HepG2 (cell line): ENCODE data around the gene KIF3C. TPM values are rescaled to one million over a fixed set of nuclear protein-coding genes. Genes with fewer than 3 reads are reported as not detected.

Experiments used
- ATAC-seq: fragments of 200-7000 bp; cut with Tn5 transposase; 3 replicates; pipeline ENCODE4 v1.9.1; 2020; ENCODE audit warnings: mild to moderate bottlenecking, moderate library complexity
- BruUV-seq: library from RNA; stranded (reverse); fragments of 400-500 nt; replicated peaks from 2 replicates; lab custom pipeline; 2021; lab: Mats Ljungman, UMichigan
- CTCF ChIA-PET: fragments of 300-600 bp; formaldehyde crosslinking; extraction: SDS; loops from one replicate; lab custom pipeline; 2021; ENCODE audit warnings: low total read pairs, inconsistent platforms, low intra/inter-chr PET ratio; lab: Yijun Ruan, JAX
- POLR2A ChIA-PET: fragments of 350-600 bp; sonication (Branson Sonifier 250); formaldehyde crosslinking; loops from one replicate; lab custom pipeline; 2020; ENCODE audit warnings: antibody characterized with exemption, inconsistent platforms; lab: Yijun Ruan, JAX
- DNase-seq: peaks from one replicate; pipeline ENCODE4 v3.0.0-alpha.2; 2015; ENCODE audit warnings: low spot score
- FAIRE-seq: peaks from 3 replicates; lab custom pipeline; 2011; peaks lifted over from hg19 to GRCh38; lab: Jason Lieb, UNC
- H2AFZ ChIP-seq: one replicate; pipeline ENCODE4 v1.6.1; 2011; ENCODE audit warnings: low read length, inconsistent platforms
- H3K27ac ChIP-seq: fragments of 300-600 bp; 3 replicates; pipeline ENCODE4 v1.8.0; 2011; ENCODE audit warnings: mixed run types, mild to moderate bottlenecking, mixed read lengths, low read length, inconsistent platforms; ENCODE audit not compliant: insufficient read depth; ENCODE audit errors: extremely low read length
- H3K27me3 ChIP-seq, 2 experiments: fragments of 200-600 bp in 1 of 2; 2 replicates in 1 of 2; 3 replicates in 1 of 2; pipeline versions ENCODE4 v1.6.0 to v1.8.0; 2011; ENCODE audit warnings: low read length in 2 of 2, mild to moderate bottlenecking in 2 of 2, moderate library complexity in 2 of 2, inconsistent platforms in 1 of 2; ENCODE audit not compliant: insufficient read depth in 2 of 2, control insufficient read depth in 1 of 2
- H3K36me3 ChIP-seq, 2 experiments: fragments of 200-600 bp in 1 of 2; replicated peaks in 1 of 2; 2 replicates in 1 of 2; 3 replicates in 1 of 2; pipeline versions ENCODE4 v1.5.1 to v1.8.0; 2011; ENCODE audit warnings: low read length in 2 of 2, inconsistent platforms in 1 of 2; ENCODE audit not compliant: insufficient read depth in 2 of 2, control insufficient read depth in 1 of 2
- H3K4me1 ChIP-seq: 2 replicates; pipeline ENCODE4 v1.5.1; 2012; ENCODE audit warnings: low read length, inconsistent platforms; ENCODE audit not compliant: insufficient read depth
- H3K4me2 ChIP-seq: 2 replicates; pipeline ENCODE4 v1.6.0; 2011; ENCODE audit warnings: low read depth, low read length, inconsistent platforms
- H3K4me3 ChIP-seq, 3 experiments: fragments of 200-600 bp in 1 of 3; sonication (generic), shearing (Covaris generic) in 1 of 3; replicated peaks in 1 of 3; 2 replicates each; pipeline ENCODE4 v1.5.1; 2011 to 2016; ENCODE audit warnings: low read length in 3 of 3, inconsistent platforms in 2 of 3, low read depth in 2 of 3, mild to moderate bottlenecking in 2 of 3, control low read depth in 1 of 3, mixed read lengths in 1 of 3; ENCODE audit not compliant: insufficient read depth in 1 of 3
- H3K79me2 ChIP-seq: one replicate; pipeline ENCODE4 v1.6.1; 2011; ENCODE audit warnings: low read length, inconsistent platforms; ENCODE audit not compliant: insufficient read depth
- H3K9ac ChIP-seq: 2 replicates; pipeline ENCODE4 v1.6.0; 2011; ENCODE audit warnings: mild to moderate bottlenecking, low read depth, low read length, inconsistent platforms; ENCODE audit not compliant: insufficient read depth
- H3K9me3 ChIP-seq: 2 replicates; pipeline ENCODE4 v1.5.1; 2012; ENCODE audit warnings: mild to moderate bottlenecking, low read length
- H4K20me1 ChIP-seq: 2 replicates; pipeline ENCODE4 v1.6.0; 2011; ENCODE audit warnings: inconsistent platforms, mild to moderate bottlenecking, low read length, moderate library complexity; ENCODE audit not compliant: insufficient read depth
- BRF2 ChIP-seq: sonication (generic); formaldehyde crosslinking; IDR thresholded peaks from 2 replicates; pipeline ENCODE4 v1.8.1; 2022; ENCODE audit warnings: mild to moderate bottlenecking, missing genetic modification reagents
- ETV5 ChIP-seq: IDR thresholded peaks from 2 replicates; pipeline ENCODE4 v1.6.1; 2018; ENCODE audit warnings: missing biosample characterization, missing genetic modification reagents, inconsistent platforms, borderline replicate concordance
- FLYWCH1 ChIP-seq: sonication (generic); formaldehyde crosslinking; IDR thresholded peaks from 2 replicates; pipeline ENCODE4 v1.8.1; 2023; ENCODE audit warnings: mild to moderate bottlenecking, missing genetic modification reagents
- HHEX ChIP-seq: IDR thresholded peaks from 2 replicates; pipeline ENCODE4 v1.6.1; 2016; ENCODE audit warnings: control low read depth
- PHF8 ChIP-seq: sonication (generic); formaldehyde crosslinking; IDR thresholded peaks from 2 replicates; pipeline ENCODE4 v1.5.0; 2020; ENCODE audit warnings: missing genetic modification reagents
- RBM39 ChIP-seq: fragments of 200-400 bp; formaldehyde crosslinking; IDR thresholded peaks from one replicate; pipeline ENCODE4 v1.6.1; 2018; ENCODE audit warnings: antibody characterized with exemption, mild to moderate bottlenecking, low read depth, low read length; ENCODE audit not compliant: poor library complexity, severe bottlenecking
- RFXAP ChIP-seq: sonication (generic); formaldehyde crosslinking; IDR thresholded peaks from 2 replicates; pipeline ENCODE4 v1.4.0; 2020; ENCODE audit warnings: missing genetic modification reagents, borderline replicate concordance
- ZNF124 ChIP-seq: sonication (generic); formaldehyde crosslinking; IDR thresholded peaks from 2 replicates; pipeline ENCODE4 v1.4.0; 2020; ENCODE audit warnings: missing genetic modification reagents
- WGBS: methylation state at CpG from one replicate; pipeline ENCODE4 v1.1.6; 2017; ENCODE audit warnings: low lambda C conversion rate; 5-methylcytosine and 5-hydroxymethylcytosine counted together
- in situ Hi-C: cut with HindIII; loops from 2 replicates; pipeline ENCODE4 v1.10.0; 2017; ENCODE audit warnings: low pct_unique_long_range_greater_than_20kb; ENCODE audit not compliant: extremely low pct_ligation_motif_present
- intact Hi-C: fragments of 100-400 bp; cut with micrococcal nuclease; formaldehyde crosslinking; loops from one replicate; pipeline ENCODE4 v1.10.0; 2022; ENCODE audit not compliant: unreplicated experiment
- polyA plus RNA-seq, 8 experiments: library from polyadenylated mRNA; depleted of rRNA in 3 of 8; stranded (reverse) in 7 of 8; unstranded in 1 of 8; fragments of >200 nt; fragmentation: Illumina TruSeq in 4 of 8; extraction: Trizol in 4 of 8; gene quantifications; 2 replicates each; pipeline versions ENCODE4 v1.2.1 to v1.2.3, GENCODE V29; 2011 to 2016; ENCODE audit warnings: low read depth in 4 of 8, missing spikeins in 1 of 8, mixed read lengths in 1 of 8; ENCODE audit not compliant: insufficient read depth in 1 of 8
- total RNA-seq, 5 experiments: library from RNA; depleted of rRNA; stranded (reverse); fragments of >200 nt; fragmentation: Illumina TruSeq; extraction: Trizol; gene quantifications; 2 replicates each; pipeline ENCODE4 v1.2.3, GENCODE V29; 2016; ENCODE audit warnings: low read depth in 1 of 5

The KIF3C gene
- total and polyA plus RNA-seq, 2 of the 13 experiments (the other 11 are each of a cell fraction or from before 2014, with no cell fraction given) = 3.6 to 4.9 TPM

GRCh38 chr2:25938345-25938744, 44.0 kb downstream of the KIF3C start:
- no peak for TF ChIP-seq HHEX (CRISPR knock-in tag)
- TF ChIP-seq RBM39 = no peak
- TF ChIP-seq ETV5 (CRISPR knock-in tag) = no peak
- no peak for TF ChIP-seq ZNF124 (CRISPR knock-in tag)
- TF ChIP-seq PHF8 (CRISPR knock-in tag) = no peak
- TF ChIP-seq BRF2 (CRISPR knock-in tag) = no peak
- no peak for TF ChIP-seq FLYWCH1
- no peak for TF ChIP-seq RFXAP
- TF ChIP-seq, all 625 proteins: peak for 0
- H3K27me3 ChIP-seq = no peaks in the 10 kb centered on the region
- no peak overlapping the region for H2AFZ ChIP-seq
- ChIA-PET CTCF (no interaction called here), POLR2A (interaction anchor here (1.9 kb wide), 1 partner anchor 59 kb away, joined by 10 read pairs; no protein-coding TSS in a partner anchor)
- no peak overlapping the region for H3K4me2 ChIP-seq
- H3K36me3 ChIP-seq = no peaks in the 10 kb centered on the region
- H3K4me3 ChIP-seq = no peak overlapping the region
- no peak overlapping the region for H3K27ac ChIP-seq
- no peak for DNase-seq
- FAIRE-seq = no peak
- peaks cover 35% of the 10 kb centered on the region for H3K4me1 ChIP-seq
- H3K9ac ChIP-seq = no peak overlapping the region
- H3K79me2 ChIP-seq = no peaks in the 10 kb centered on the region
- in situ Hi-C loops = no loop called here
- H3K9me3 ChIP-seq = no peaks in the 10 kb centered on the region
- no peak for ATAC-seq
- WGBS = 85% methylated on average over 6 of the region's 6 CpGs
- intact Hi-C loops = no loop called here
- H4K20me1 ChIP-seq = no peaks in the 10 kb centered on the region
- no TSS peak for BruUV-seq
